Immature natural killer cell (primary cell): Measurements from ENCODE around the gene OR2T33. TPM values are rescaled to one million over a fixed set of nuclear protein-coding genes. Genes with fewer than 3 reads are reported as not detected.

Experiments used
- DNase-seq, 3 donors: peaks; one replicate each; pipeline ENCODE4 v3.0.0; 2022; ENCODE audit warnings: mixed read lengths in 1 of 3
- H3K27ac Mint-ChIP-seq, 6 donors: one replicate each; pipeline ENCODE4 v1.8.0; 2020; ENCODE audit warnings: mixed read lengths in 6 of 6, mild to moderate bottlenecking in 5 of 6, inconsistent platforms in 4 of 6, moderate library complexity in 3 of 6
- H3K27me3 Mint-ChIP-seq, 3 donors: one replicate each; pipeline ENCODE4 v1.8.0; 2020 to 2021; ENCODE audit warnings: low read depth in 3 of 3, mild to moderate bottlenecking in 3 of 3, mixed read lengths in 3 of 3, moderate library complexity in 3 of 3, inconsistent platforms in 1 of 3
- H3K36me3 Mint-ChIP-seq, 3 donors: one replicate each; pipeline ENCODE4 v1.8.0; 2020; ENCODE audit warnings: mixed read lengths in 3 of 3, inconsistent platforms in 2 of 3, mild to moderate bottlenecking in 2 of 3
- H3K4me1 Mint-ChIP-seq, 2 donors: one replicate each; pipeline ENCODE4 v1.8.0; 2020; ENCODE audit warnings: inconsistent platforms in 2 of 2, mild to moderate bottlenecking in 2 of 2, mixed read lengths in 2 of 2, moderate library complexity in 1 of 2
- H3K4me3 Mint-ChIP-seq, 5 donors: one replicate each; pipeline ENCODE4 v1.8.0; 2020; ENCODE audit warnings: mild to moderate bottlenecking in 5 of 5, mixed read lengths in 5 of 5, inconsistent platforms in 3 of 5, moderate library complexity in 3 of 5
- H3K9me3 Mint-ChIP-seq, 6 donors: one replicate each; pipeline ENCODE4 v1.8.0; 2020; ENCODE audit warnings: mild to moderate bottlenecking in 6 of 6, mixed read lengths in 6 of 6, inconsistent platforms in 4 of 6, moderate library complexity in 3 of 6
- polyA plus RNA-seq, 3 donors: library from polyadenylated mRNA; unstranded; fragments of 300-500 nt; fragmentation: Illumina TruSeq; gene quantifications; one replicate each; pipeline ENCODE4 v1.2.3, GENCODE V29; 2021

OR2T33 gene
- polyA plus RNA-seq, 3 donors from 2014 or later = not detected

DNA sequence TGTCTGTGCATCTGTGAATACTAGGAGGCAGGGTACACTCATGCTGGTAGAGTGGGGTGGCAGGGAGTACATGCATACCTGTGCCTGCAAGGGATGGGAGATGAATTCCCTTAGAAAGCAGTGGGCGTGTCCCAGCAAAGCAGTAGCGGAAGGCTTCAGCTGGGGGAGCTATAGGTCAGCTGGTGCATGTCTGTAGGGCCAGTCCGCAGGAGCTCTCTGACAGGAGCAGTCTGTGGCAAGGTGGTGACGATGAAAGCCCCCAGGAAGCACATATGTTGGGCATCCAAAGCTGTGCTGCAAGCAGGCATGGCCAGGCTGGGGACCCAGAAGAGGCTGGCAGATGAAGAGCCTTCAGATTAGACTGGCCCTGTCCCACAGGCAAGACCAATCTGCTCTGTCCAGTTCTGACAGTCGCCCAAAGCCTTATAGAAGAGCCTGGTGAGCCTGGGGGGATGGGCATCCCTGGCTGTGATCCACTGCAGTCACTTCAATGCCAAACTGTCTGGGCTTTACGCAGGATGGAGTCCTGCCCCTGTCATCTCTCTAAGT is 48.3 kb downstream of the OR2T33 start:
- peaks cover 0 to 16% (median 8%) of the 10 kb centered on the region in 6 donors for H3K9me3 Mint-ChIP-seq
- H3K27me3 Mint-ChIP-seq = peaks cover 0 to 2% (median 0%) of the 10 kb centered on the region in 3 donors
- H3K36me3 Mint-ChIP-seq = no peaks in the 10 kb centered on the region
- DNase-seq = no peak
- H3K4me3 Mint-ChIP-seq = no peak overlapping the region
- H3K4me1 Mint-ChIP-seq = no peaks in the 10 kb centered on the region
- no peak overlapping the region for H3K27ac Mint-ChIP-seq

DNA sequence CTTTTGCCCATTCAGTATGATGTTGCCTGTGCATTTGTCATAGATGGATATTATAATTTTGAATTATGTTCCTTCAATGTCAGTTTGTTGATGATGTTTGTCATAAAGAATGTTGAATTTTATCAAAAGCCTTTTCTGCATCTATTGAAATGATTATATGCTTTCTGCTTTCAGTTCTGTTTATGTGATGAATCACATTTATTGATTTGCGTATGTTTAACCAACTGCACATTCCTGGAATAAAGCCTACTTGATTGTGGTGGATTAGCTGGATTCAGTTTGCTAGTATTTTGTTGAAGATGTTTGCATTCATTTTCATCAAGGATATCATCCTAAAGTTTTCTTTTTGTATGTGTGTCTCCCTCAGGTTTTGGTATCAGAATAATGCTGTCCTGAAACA is 52.2 kb downstream of the OR2T33 start:
- Mint-ChIP-seq H3K36me3 (no peaks in the 10 kb centered on the region), H3K4me3 (no peak overlapping the region), H3K4me1 (no peaks in the 10 kb centered on the region), H3K27me3 (peaks cover 0 to 2% (median 0%) of the 10 kb centered on the region in 3 donors), H3K9me3 (peaks cover 0 to 16% (median 8%) of the 10 kb centered on the region in 6 donors), H3K27ac (no peak overlapping the region)
- no peak for DNase-seq

Other genes starting within 250 kb of the OR2T33 start
- under 1 TPM in 1 of 3 donors, not detected in 2; 0.36 TPM for gene OR2L2, start 247.9 kb downstream of the OR2T33 start, polyA plus RNA-seq
- gene OR2L3, start 231.1 kb downstream of the OR2T33 start, polyA plus RNA-seq = not detected
- not detected for gene OR2L13, start 182.8 kb downstream of the OR2T33 start, polyA plus RNA-seq
- not detected for gene OR2M5, start 132.8 kb downstream of the OR2T33 start, polyA plus RNA-seq
- gene OR2M2, start 103.2 kb downstream of the OR2T33 start, polyA plus RNA-seq = not detected
- not detected for gene OR2M3, start 80.7 kb downstream of the OR2T33 start, polyA plus RNA-seq
- gene OR2M4, start 46.6 kb downstream of the OR2T33 start, polyA plus RNA-seq = not detected
- gene OR2T12, start 25.4 kb upstream of the OR2T33 start, polyA plus RNA-seq = not detected
- gene OR2M7, start 46.6 kb upstream of the OR2T33 start, polyA plus RNA-seq = not detected
- not detected for gene OR14C36, start 70.8 kb upstream of the OR2T33 start, polyA plus RNA-seq
- not detected for gene OR2T4, start 83.7 kb upstream of the OR2T33 start, polyA plus RNA-seq
- not detected for gene OR2T6, start 97.8 kb upstream of the OR2T33 start, polyA plus RNA-seq
- gene OR2T1, start 125.1 kb upstream of the OR2T33 start, polyA plus RNA-seq = not detected
- gene OR2T2, start 167.7 kb upstream of the OR2T33 start, polyA plus RNA-seq = not detected
- gene OR2T3, start 195.4 kb upstream of the OR2T33 start, polyA plus RNA-seq = not detected
- not detected for gene OR2T5, start 210.6 kb upstream of the OR2T33 start, polyA plus RNA-seq
- not detected for gene OR2G6, start 230.1 kb upstream of the OR2T33 start, polyA plus RNA-seq